NCI-H446 treated with DMSO at 0.1 percent for 48 hours (cell line): ENCODE data around the gene AMFR.

ENCODE experiments used
- DNase-seq: peaks from one replicate; lab custom pipeline; 2025; lab: John Stamatoyannopoulos, UW

AMFR gene

GRCh38 chr16:56425439-56425832 lies at the start of gene AMFR:
AMFR (minus strand) TSS chr16:56425545; CDS start chr16:56425327, 218 bp downstream.
- DNase-seq, result no peak

- no peak for DNase-seq
These were observed 45.3 kb upstream of the AMFR start for GRCh38 chr16:56470666-56471065.

GRCh38 chr16:56470232-56470631 lies 44.9 kb upstream of the AMFR start:
- DNase-seq, result no peak

GRCh38 chr16:56469748-56470147 lies 44.4 kb upstream of the AMFR start:
- no peak for DNase-seq

- no peak for DNase-seq
These were observed 43.5 kb upstream of the AMFR start for GRCh38 chr16:56468800-56469199.

- DNase-seq, result no peak
These were observed 41.0 kb upstream of the AMFR start for GRCh38 chr16:56466344-56466743.

- DNase-seq, result no peak
These were observed 37.8 kb upstream of the AMFR start for GRCh38 chr16:56463153-56463552.

GRCh38 chr16:56462064-56462796 lies 36.9 kb upstream of the AMFR start:
- no peak for DNase-seq

- DNase-seq, result no peak
These were observed 34.8 kb upstream of the AMFR start for GRCh38 chr16:56460101-56460500.

GRCh38 chr16:56457927-56458470 lies 32.7 kb upstream of the AMFR start:
- DNase-seq, result no peak

GRCh38 chr16:56451753-56452689 lies 26.7 kb upstream of the AMFR start:
- DNase-seq, result no peak

- peak; percentile 85 for DNase-seq
These were observed 25.8 kb upstream of the AMFR start, which contains the start of the genes NUDT21 and OGFOD1 for GRCh38 chr16:56450986-56451752. NUDT21 (minus strand) TSS chr16:56451332; CDS start chr16:56451202, 130 bp downstream. OGFOD1 (plus strand) TSS chr16:56451554; CDS start chr16:56451613, 59 bp downstream.

GRCh38 chr16:56450275-56450985 lies 25.1 kb upstream of the AMFR start:
- DNase-seq, result no peak

- no peak for DNase-seq
These were observed 22.7 kb upstream of the AMFR start for GRCh38 chr16:56448005-56448404.

- DNase-seq, result no peak
These were observed 21.9 kb upstream of the AMFR start for GRCh38 chr16:56447286-56447685.

GRCh38 chr16:56438038-56438437 lies 12.7 kb upstream of the AMFR start:
- no peak for DNase-seq

- DNase-seq, result no peak
These were observed 10.9 kb upstream of the AMFR start for GRCh38 chr16:56436258-56436657.

GRCh38 chr16:56428091-56428490 lies 2.7 kb upstream of the AMFR start:
- DNase-seq, result no peak

- DNase-seq, result no peak
These were observed 1.2 kb upstream of the AMFR start for GRCh38 chr16:56426585-56426984.

GRCh38 chr16:56424791-56425438 lies 430 bp downstream of the AMFR start:
- no peak for DNase-seq

- no peak for DNase-seq
These were observed 961 bp downstream of the AMFR start for GRCh38 chr16:56424404-56424764.
